Measurements from ENCODE around the gene PPBP. TPM values are rescaled to one million over a fixed set of nuclear protein-coding genes. Genes with fewer than 3 reads are reported as not detected.

Gene PPBP
- polyA plus RNA-seq, 1 of the 3 experiments (the other 2 are of a cell fraction), result not detected

DNA sequence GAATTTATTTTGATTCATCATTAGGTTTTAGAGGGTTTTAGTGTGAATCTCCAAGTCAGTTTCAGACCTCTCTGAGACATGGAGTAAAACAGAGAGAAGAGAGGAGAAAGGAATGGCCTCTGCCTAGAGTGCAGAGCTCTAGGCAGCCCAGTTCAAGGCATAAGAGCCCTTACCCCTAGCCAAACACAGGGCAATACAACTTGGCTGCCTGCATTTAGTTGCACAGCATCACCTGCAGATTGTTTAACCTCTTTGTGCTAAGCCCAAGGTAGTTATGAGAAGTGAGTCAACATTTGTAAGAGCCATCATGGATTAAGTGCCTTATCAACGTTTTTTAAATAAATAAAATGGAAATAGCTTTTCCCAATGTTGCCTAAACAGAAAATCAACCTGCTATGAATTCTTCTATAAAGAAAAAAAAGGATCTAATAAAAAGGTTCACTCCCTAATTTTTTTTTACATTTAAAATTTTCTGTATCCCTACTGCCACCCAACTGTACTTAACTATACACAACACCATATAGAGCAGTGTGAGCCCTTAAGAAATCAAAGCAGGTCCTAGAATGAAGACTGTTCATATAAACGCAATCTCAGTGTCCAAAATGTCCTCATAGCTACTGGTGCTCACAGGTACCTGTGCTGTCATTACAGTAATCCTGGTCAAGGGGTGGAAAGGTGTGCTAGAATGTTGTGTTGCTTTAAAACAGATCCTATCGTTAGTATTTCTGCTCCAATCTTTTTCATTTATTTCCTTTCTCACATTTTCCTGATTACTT, 42.1 kb downstream of the PPBP start (continued):
- TF ChIP-seq FOXJ3 (CRISPR knock-in tag; IDR thresholded peaks at IDR 0.05), result no peak
- no peak for TF ChIP-seq RFX5 (IDR thresholded peaks at IDR 0.05; ENCODE audit: low read length)

DNA sequence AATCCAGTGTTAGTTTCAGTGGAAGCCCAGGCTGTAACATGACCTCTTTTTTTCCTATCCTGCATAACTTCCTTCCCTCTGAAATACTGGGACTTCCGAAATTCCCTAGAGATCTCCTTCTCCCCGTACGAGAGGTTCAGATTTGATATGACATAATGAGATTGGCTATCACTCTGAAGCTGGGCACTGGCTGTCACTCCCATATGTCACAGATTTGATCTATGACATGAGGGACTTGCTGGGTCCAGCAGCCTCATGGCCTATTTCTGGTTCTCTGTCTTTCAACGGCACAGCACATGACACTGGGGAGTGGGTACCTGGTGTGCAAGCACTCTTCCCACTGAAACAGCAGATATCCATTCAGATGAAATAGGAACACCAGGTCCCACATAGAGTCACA, 42.9 kb downstream of the PPBP start:
- no peak for DNase-seq
- TF ChIP-seq, protein P1, sequence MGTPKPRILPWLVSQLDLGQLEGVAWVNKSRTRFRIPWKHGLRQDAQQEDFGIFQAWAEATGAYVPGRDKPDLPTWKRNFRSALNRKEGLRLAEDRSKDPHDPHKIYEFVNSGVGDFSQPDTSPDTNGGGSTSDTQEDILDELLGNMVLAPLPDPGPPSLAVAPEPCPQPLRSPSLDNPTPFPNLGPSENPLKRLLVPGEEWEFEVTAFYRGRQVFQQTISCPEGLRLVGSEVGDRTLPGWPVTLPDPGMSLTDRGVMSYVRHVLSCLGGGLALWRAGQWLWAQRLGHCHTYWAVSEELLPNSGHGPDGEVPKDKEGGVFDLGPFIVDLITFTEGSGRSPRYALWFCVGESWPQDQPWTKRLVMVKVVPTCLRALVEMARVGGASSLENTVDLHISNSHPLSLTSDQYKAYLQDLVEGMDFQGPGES (IDR thresholded peaks at IDR 0.05; ENCODE audit: low read depth, low read length), result no peak
- TF ChIP-seq NRF1 (IDR thresholded peaks at IDR 0.05; ENCODE audit: low read depth, low read length) (no peak), MAX (IDR thresholded peaks at IDR 0.05; ENCODE audit: low read depth) (no peak), FOXJ3 (CRISPR knock-in tag; IDR thresholded peaks at IDR 0.05) (no peak), RAD21 (IDR thresholded peaks at IDR 0.05; ENCODE audit: low read length) (no peak), CHD2 (IDR thresholded peaks at IDR 0.05; ENCODE audit: low read length, partially characterized antibody) (no peak), ZBTB33 (IDR thresholded peaks at IDR 0.05; ENCODE audit: borderline replicate concordance, low read depth) (no peak), POLR2AphosphoS5 (IDR thresholded peaks at IDR 0.05; ENCODE audit: low read depth, low read length) (no peak), SMC3 (IDR thresholded peaks at IDR 0.05; ENCODE audit: low read depth, low read length) (no peak)
- TF ChIP-seq, protein P2, sequence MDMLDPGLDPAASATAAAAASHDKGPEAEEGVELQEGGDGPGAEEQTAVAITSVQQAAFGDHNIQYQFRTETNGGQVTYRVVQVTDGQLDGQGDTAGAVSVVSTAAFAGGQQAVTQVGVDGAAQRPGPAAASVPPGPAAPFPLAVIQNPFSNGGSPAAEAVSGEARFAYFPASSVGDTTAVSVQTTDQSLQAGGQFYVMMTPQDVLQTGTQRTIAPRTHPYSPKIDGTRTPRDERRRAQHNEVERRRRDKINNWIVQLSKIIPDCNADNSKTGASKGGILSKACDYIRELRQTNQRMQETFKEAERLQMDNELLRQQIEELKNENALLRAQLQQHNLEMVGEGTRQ (IDR thresholded peaks at IDR 0.05; ENCODE audit: borderline replicate concordance, low read depth, low read length), result no peak
- TF ChIP-seq, protein P3, sequence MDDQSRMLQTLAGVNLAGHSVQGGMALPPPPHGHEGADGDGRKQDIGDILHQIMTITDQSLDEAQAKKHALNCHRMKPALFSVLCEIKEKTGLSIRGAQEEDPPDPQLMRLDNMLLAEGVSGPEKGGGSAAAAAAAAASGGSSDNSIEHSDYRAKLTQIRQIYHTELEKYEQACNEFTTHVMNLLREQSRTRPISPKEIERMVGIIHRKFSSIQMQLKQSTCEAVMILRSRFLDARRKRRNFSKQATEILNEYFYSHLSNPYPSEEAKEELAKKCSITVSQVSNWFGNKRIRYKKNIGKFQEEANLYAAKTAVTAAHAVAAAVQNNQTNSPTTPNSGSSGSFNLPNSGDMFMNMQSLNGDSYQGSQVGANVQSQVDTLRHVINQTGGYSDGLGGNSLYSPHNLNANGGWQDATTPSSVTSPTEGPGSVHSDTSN (IDR thresholded peaks at IDR 0.05), result no peak
- Histone ChIP-seq H4K20me1 (ENCODE audit: insufficient read depth) (no peaks in the 10 kb centered on the region), H2AFZ (ENCODE audit: low read depth) (no peak overlapping the region), H3K4me2 (no peak overlapping the region), H3K4me1 (ENCODE audit: control insufficient read depth in 1 of 2, insufficient read depth in 2 of 2, low read depth in 1 of 2, low read length in 1 of 2) (no peaks in the 10 kb centered on the region), H3K9me2 (no peaks in the 10 kb centered on the region), H3K36me3 (replicated peaks in 1 of 2; ENCODE audit: control insufficient read depth in 1 of 2, insufficient read depth in 2 of 2, low read length in 1 of 2) (no peaks in the 10 kb centered on the region), H3K4me3 (ENCODE audit: low read depth in 2 of 2, low read length in 1 of 2) (no peak overlapping the region), H3F3A (replicated peaks; ENCODE audit: insufficient read depth) (no peaks in the 10 kb centered on the region), H3K9ac (no peak overlapping the region), H3K27ac (ENCODE audit: low read depth in 2 of 2, low read length in 1 of 2) (no peak overlapping the region), H3K27me3 (ENCODE audit: insufficient read depth) (peaks cover 31% of the 10 kb centered on the region), H3K79me2 (ENCODE audit: insufficient read depth) (no peaks in the 10 kb centered on the region), H3K9me3 (no peaks in the 10 kb centered on the region)
- POLR2A ChIA-PET, result no interaction called here
- CTCF ChIA-PET, result no interaction called here
- 0% methylated on average over 4 of the region's 4 CpGs for WGBS (ENCODE audit: low lambda C conversion rate)
